HCT116 (cell line): ENCODE measurements around the gene SYF2.

Experiments used
- CEBPB ChIP-seq: IDR thresholded peaks from 2 replicates; pipeline ENCODE4 v1.6.1; 2012; ENCODE audit warnings: low read depth
- CTCF ChIP-seq, 3 experiments: fragments of 200-600 bp in 1 of 3; sonication (generic) in 1 of 3; IDR thresholded peaks in 2 of 3; conservative IDR thresholded peaks in 1 of 3; 2 replicates each; pipeline ENCODE4 v1.5.1; 2012 to 2017; ENCODE audit warnings: low read depth in 2 of 3, low read length in 2 of 3, antibody characterized with exemption in 1 of 3, borderline replicate concordance in 1 of 3, control low read depth in 1 of 3, mild to moderate bottlenecking in 1 of 3, mixed read lengths in 1 of 3, mixed run types in 1 of 3, moderate library complexity in 1 of 3; ENCODE audit not compliant: insufficient read depth in 1 of 3
- EGR1 ChIP-seq: IDR thresholded peaks from 2 replicates; pipeline ENCODE4 v1.6.1; 2012; ENCODE audit warnings: low read depth
- POLR2A ChIP-seq: IDR thresholded peaks from 2 replicates; pipeline ENCODE4 v1.7.0; 2011; ENCODE audit warnings: borderline replicate concordance; ENCODE audit not compliant: insufficient read depth, insufficient read length; ENCODE audit errors: extremely low read depth
- POLR2AphosphoS5 ChIP-seq: IDR thresholded peaks from 2 replicates; pipeline ENCODE4 v1.6.1; 2011; ENCODE audit warnings: mild to moderate bottlenecking, low read depth, low read length, moderate library complexity
- SIN3A ChIP-seq: IDR thresholded peaks from 2 replicates; pipeline ENCODE4 v1.6.1; 2012; ENCODE audit warnings: low read depth
- YY1 ChIP-seq: IDR thresholded peaks from 2 replicates; pipeline ENCODE4 v1.6.1; 2011; ENCODE audit warnings: low read length, low read depth, moderate library complexity, mild to moderate bottlenecking; ENCODE audit not compliant: insufficient replicate concordance; ENCODE audit errors: extremely low read depth

- TF ChIP-seq CTCF (IDR thresholded peaks at IDR 0.05 in 2 of 3, conservative IDR thresholded peaks at IDR 0.05 in 1 of 3; ENCODE audit: borderline replicate concordance in 1 of 3, insufficient read depth in 1 of 3, low read depth in 2 of 3, low read length in 2 of 3) = no peak
- TF ChIP-seq POLR2AphosphoS5 = no peak
- no peak for TF ChIP-seq CEBPB
- TF ChIP-seq YY1 = no peak
- no peak for TF ChIP-seq SIN3A
- TF ChIP-seq POLR2A = no peak
- TF ChIP-seq EGR1 = no peak
Observed at GRCh38 chr1:25222606-25223005, 9.7 kb downstream of the SYF2 start.
